H54 (cell line): ENCODE data around the gene GXYLT1.
"Not testable (repeated sequence)": the region's sequence is repeated elsewhere in the genome, so short reads cannot be mapped to it uniquely, and the experiment has no call there.

Source experiments
- DNase-seq: peaks from one replicate; pipeline ENCODE4 v3.0.0; 2011; ENCODE audit warnings: low spot score, mixed read lengths; ENCODE audit not compliant: insufficient read length
- FAIRE-seq: peaks from 3 replicates; lab custom pipeline; 2011; peaks lifted over from hg19 to GRCh38; lab: Jason Lieb, UNC
- POLR2A ChIP-seq: IDR thresholded peaks from 2 replicates; pipeline ENCODE4 v1.6.1; 2011; ENCODE audit warnings: low read depth, mild to moderate bottlenecking, low read length

GXYLT1 gene

GRCh38 chr12:42102720-42103119 is 42.0 kb downstream of the GXYLT1 start:
- FAIRE-seq (no peak), DNase-seq (no peak)
- TF ChIP-seq POLR2A, result no peak

GRCh38 chr12:42099433-42099832 is 45.2 kb downstream of the GXYLT1 start:
- DNase-seq (no peak), FAIRE-seq (no peak)
- no peak for TF ChIP-seq POLR2A

GRCh38 chr12:42097971-42098370 is 46.7 kb downstream of the GXYLT1 start:
- FAIRE-seq (peak; percentile 38), DNase-seq (no peak)
- no peak for TF ChIP-seq POLR2A

GRCh38 chr12:42094277-42094676 is 50.4 kb downstream of the GXYLT1 start:
- peak; percentile 5 for DNase-seq
- no peak for TF ChIP-seq POLR2A

GRCh38 chr12:42091769-42092168 is 52.9 kb downstream of the GXYLT1 start:
- no peak for DNase-seq
- peak; percentile 75 for FAIRE-seq
- no peak for TF ChIP-seq POLR2A

More at GRCh38 chr12:42094277-42094676, 50.4 kb downstream of the GXYLT1 start:
- FAIRE-seq, result peak; percentile 96

- peak; percentile 89 for FAIRE-seq
- no peak for TF ChIP-seq POLR2A
- DNase-seq, result peak; percentile 12
These were observed 53.8 kb downstream of the GXYLT1 start for GRCh38 chr12:42090899-42091298.

- DNase-seq, result no peak
- TF ChIP-seq POLR2A, result no peak
- no peak for FAIRE-seq
These were observed 58.6 kb downstream of the GXYLT1 start for GRCh38 chr12:42086031-42086430.

- TF ChIP-seq POLR2A, result no peak
- peak; percentile 33 for FAIRE-seq
These were observed 59.1 kb downstream of the GXYLT1 start for GRCh38 chr12:42085594-42085993.

GRCh38 chr12:42084522-42084921 is 60.2 kb downstream of the GXYLT1 start:
- DNase-seq, result no peak
- TF ChIP-seq POLR2A, result no peak
- no peak for FAIRE-seq

More at GRCh38 chr12:42085594-42085993, 59.1 kb downstream of the GXYLT1 start:
- no peak for DNase-seq

- no peak for DNase-seq
- no peak for FAIRE-seq
- no peak for TF ChIP-seq POLR2A
These were observed 67.7 kb downstream of the GXYLT1 start for GRCh38 chr12:42076976-42077375.

- FAIRE-seq, result no peak
- no peak for TF ChIP-seq POLR2A
- DNase-seq, result no peak
These were observed 74.6 kb downstream of the GXYLT1 start for GRCh38 chr12:42070036-42070435.

- FAIRE-seq, result no peak
- no peak for DNase-seq
- no peak for TF ChIP-seq POLR2A
These were observed 85.5 kb downstream of the GXYLT1 start for GRCh38 chr12:42059127-42059526.

- DNase-seq, result no peak
- no peak for FAIRE-seq
- TF ChIP-seq POLR2A, result no peak
These were observed 88.5 kb downstream of the GXYLT1 start for GRCh38 chr12:42056130-42056529.

- no peak for TF ChIP-seq POLR2A
- DNase-seq, result no peak
- no peak for FAIRE-seq
These were observed 91.2 kb downstream of the GXYLT1 start for GRCh38 chr12:42053456-42053855.

- not testable (repeated sequence) for DNase-seq, FAIRE-seq
These were observed 95.7 kb downstream of the GXYLT1 start for GRCh38 chr12:42048980-42049379.

GRCh38 chr12:42039577-42039976 is 105.1 kb downstream of the GXYLT1 start:
- FAIRE-seq, result no peak
- TF ChIP-seq POLR2A, result no peak
- no peak for DNase-seq
